ENCODE results near the gene PPP1R9B.

The PPP1R9B gene

DNA sequence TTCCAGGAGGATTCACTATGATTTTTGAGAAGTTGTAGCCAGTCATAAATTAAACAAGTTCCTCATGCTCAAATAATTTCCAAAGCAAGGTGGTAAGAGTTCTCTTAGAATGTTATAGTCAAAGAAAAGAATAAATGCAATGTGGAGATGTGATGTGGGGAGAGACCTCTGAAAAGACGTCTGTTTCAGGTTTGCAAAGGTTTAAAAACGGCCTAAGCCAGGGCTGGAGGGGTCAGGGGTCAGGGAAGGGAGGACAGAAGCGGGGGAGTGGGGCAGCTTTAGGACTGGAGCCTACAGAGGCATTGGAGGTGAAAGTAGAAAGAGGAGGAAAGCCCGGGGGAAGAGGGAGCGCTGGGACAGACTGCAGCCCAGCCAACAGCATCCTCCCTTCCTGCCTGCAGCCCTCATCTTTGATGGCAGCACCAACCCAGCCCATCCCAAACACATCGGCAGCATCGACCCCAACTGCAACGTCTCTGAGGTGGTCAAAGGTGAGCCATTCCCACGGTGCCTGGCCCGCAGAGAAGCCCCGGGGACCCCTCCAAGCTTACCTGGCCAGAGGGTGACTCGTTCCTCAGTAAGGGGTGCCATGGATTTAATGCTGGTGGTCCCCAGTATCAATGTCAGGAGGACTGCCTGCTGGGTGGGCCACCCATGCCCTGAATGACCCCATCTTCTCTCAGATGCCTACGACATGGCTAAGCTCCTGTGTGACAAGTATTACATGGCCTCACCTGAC, 43.9 kb downstream of the PPP1R9B start:
- no peak for DNase-seq (ENCODE audit: low read depth in 2 of 2)

DNA sequence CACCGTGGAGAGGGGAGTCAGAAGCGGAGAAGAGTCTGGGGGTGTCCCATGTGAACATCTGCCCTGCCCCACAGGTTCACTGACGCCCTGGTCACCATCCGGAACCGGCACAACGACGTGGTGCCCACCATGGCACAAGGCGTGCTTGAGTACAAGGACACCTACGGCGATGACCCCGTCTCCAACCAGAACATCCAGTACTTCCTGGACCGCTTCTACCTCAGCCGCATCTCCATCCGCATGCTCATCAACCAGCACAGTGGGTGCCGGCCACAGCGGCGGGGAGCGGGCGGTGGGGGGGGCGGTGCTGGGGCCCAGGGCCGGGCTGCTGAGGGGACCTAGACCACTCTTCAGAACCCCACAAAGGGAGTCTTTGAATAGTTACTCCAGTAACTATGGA, 44.7 kb downstream of the PPP1R9B start:
- DNase-seq (ENCODE audit: low read depth in 2 of 2), result no peak

DNA sequence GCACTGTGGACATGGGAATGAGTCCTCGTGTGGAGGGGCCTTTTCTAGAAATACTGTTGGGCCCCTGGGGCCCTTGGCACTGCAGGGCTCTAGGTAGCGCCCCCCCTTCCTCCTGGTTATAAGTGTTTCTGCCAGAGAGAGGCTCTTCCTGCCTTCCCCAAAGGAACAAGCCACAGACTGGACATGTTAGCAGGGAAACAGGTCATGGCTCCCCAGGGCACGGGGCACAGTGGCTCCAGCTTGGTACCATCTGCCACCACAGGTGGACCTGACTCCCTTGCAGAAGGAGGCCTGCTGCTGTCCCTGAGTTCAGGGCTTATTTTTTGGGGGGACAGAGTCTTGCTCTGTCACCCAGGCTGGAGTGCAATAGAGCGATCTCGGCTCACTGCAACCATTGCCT, 46.5 kb downstream of the PPP1R9B start:
- DNase-seq (ENCODE audit: low read depth in 2 of 2), result no peak

DNA sequence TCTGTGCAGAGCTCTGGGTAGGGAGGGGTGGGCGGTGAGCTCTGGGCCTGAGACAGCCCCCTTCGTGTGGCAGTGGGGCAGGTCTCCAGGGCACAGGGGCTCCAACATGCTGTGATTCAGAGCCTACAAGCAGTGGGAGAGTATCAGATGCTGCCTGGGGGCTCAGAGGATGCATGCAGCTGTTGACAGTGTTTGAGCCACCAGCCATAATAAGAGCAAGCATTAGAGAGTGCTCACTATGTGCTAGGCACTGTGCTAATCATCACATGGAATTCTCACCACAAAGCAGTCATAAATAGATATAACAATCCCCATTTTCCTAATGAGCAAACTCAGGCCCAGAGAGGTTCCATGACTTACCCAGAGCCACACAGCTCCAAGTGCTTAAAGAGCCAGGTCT, 47.2 kb downstream of the PPP1R9B start:
- DNase-seq (ENCODE audit: low read depth in 2 of 2), result no peak

DNA sequence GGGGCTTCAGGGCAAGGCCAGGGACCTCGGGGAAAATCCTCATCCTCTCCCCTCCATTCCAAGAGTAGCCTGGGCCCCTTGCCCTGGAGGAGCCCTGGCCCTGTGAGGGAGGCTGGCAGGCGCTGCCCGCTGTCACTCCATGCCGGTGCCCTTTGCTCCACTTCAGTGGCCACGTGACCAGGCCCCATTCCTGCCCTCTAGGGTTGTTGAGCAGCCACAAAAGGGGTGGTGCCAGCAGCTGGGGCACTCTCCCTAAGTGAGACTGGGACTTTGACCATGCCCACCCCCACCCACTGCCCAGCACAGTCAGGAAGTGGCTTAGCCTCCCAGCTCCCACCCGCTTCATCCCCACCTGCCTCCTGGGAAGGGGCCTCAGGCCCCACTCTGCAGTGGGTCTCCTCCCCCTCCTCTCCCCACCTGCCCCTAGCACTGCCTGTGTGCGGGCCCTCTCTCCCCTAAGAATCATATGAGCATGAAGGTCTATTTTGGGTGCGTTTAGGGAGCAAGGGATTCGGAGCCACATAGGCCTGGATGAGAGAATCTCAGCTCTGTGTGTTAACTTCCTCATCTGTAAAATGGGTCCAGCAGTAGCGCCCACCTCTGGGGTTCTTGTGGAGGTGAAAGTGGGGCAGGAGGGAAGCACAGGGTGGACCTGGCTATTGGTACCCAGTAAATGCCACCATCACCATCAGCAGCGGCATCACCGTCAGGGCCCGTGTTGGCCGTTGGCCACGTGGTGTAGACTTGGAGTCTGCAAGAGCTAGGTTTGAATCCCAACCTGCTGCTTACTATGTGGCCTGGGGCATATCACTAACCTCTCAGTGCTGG, 48.1 kb downstream of the PPP1R9B start:
- DNase-seq (ENCODE audit: low read depth in 2 of 2), result no peak

DNA sequence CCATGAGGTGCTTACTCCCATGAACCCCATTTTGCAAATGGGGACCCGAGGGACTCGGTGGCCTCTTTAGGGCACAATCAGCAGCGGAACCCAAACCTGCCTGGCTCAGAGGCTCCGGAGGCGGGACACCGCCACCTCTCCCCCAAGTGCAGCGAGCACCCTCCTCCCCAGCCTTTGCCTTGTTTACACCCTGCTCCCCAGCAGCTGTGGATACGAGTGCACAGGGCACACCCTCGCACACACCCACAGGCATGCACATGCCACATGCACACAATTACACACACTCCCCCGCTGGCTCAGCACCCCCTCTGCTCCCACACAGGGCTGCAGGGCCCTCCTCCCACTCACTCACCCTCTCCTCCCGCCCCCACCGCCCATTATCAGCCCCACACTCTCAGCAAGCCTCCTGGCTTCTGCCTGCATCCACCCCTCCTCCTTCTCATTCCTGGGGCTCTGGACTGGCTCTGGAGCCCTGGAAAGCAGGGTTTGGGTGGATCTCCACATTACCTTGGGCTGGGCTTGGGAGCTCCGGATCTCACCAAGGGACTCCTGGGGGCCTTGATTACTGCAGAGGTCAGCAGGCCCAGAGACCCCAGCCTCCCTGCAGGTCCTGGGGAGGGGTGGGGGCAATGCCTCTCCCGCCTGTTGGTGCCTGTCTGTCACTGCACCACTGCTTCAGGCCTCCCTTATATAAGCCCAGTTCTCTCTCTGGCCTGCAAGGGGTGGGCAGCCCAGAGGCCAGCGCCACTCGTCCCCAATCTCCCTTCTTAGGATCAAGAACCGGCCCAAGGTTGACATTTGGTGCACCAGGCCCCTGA, 48.9 kb downstream of the PPP1R9B start:
- DNase-seq (ENCODE audit: low read depth in 2 of 2), result no peak

DNA sequence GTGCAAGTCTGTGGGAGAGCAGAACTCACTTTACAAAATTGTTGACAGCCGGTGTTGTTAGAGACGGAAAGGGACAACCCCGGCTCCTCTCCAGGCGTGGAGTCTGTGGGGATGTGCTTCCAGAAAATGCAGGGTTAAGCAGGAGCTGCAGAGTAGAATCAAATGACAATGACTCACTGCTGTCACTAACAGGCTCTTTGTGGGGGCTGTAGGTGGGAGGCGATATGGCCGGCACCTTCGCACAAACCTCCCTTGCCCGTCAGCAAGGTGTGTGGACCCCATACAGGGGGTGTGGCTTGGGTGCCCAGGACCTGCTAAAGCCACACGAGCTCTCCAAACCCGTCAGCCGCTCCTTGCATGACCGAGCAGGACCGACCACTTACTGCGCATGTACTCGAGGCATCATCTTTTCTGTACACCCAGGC, 49.5 kb downstream of the PPP1R9B start:
- DNase-seq (ENCODE audit: low read depth in 2 of 2), result no peak

DNA sequence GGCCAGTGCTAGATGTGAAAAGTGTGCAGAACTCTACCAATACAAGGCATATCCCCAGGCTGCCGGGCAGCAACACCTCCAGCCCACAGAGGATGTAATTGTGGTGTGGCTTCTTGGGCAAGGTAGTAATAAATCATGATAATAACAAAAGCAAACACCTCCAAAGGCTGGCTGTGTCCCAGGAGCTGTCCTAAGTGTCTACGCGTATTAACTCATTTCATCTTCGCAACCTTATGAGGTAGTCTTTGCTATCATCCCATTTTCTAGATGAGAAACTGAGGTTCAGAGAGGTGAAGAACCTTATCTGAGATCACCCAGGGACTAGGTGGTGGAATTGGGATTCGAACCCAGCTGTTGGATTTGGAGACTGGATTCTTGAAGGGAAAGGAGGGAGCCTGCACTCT, 50.0 kb downstream of the PPP1R9B start:
- DNase-seq (ENCODE audit: low read depth in 2 of 2), result no peak

DNA sequence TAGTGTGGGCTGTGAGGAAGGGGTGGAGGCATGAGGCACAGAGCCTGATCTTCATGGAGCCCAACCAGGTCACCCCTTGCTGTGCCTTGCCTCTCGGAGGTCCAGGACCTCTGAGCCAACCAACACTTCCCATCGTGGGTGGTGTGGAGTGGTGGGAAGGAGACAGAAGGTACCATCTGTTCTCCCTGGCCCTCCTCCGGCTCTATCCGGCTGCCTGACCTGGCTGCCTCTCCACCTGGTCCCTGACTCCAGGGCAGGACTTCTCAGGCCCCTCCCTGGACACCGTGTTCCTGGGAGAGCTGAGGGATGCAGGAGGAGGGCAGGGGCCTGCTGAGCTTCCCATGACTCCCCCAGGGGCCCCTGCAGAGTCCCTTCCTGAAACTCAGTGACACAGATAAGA, 51.5 kb downstream of the PPP1R9B start:
- DNase-seq (ENCODE audit: low read depth in 2 of 2), result no peak

DNA sequence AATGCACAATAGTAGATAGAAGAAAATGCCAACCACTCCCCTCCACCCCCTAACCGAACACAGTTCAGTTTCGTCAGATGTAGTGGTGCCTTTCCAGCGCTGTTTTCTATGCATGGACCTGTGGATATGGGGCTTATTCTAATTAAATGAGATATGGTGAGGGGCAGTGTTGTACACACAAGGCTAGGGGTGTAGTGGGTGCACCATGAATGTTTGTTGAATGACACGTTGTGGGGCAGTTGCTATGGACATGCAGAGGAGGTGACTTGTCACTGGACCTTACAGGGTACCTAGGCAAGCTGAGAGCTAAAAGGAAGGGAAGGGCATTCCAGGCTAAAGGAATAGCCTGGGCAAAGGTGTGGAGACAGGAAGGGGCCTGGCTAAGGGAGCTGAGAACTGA, 51.9 kb downstream of the PPP1R9B start:
- no peak for DNase-seq (ENCODE audit: low read depth in 2 of 2)

DNA sequence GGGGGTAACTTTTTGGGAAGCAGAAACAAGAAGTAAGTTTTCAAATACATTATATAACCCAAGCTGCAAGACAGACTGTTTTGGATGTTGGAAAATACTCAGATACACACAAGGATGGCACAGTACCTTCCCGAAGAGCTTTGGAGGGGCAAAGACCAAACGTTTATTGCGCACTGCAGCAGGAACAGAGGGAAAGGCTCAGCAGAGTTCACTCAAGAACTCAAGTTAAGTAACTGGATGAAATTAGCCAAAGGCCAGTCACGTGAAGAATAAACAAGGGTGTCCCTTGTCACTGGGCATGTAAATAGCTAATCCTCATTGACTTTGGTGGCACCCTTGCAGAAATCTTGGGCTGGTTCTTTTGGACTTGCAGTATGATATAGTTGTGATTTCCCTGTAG, 52.6 kb downstream of the PPP1R9B start:
- no peak for DNase-seq (ENCODE audit: low read depth in 2 of 2)

DNA sequence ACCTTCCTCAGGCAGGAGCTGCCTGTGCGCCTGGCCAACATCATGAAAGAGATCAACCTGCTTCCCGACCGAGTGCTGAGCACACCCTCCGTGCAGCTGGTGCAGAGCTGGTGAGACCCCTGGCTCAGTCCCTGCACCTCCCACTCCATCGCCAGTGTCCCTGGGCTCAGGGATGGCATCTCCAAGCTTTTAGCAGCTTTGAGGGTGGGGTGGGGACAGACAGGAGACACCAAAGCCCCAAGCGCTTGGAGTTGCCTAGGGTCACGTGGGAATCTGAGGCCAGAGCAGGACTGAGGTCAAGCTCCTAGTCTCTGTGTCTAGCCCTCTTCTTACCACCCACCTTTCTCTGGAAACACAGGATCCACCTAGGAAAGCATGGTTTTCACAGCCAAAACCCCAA, 53.0 kb downstream of the PPP1R9B start:
- no peak for DNase-seq (ENCODE audit: low read depth in 2 of 2)

DNA sequence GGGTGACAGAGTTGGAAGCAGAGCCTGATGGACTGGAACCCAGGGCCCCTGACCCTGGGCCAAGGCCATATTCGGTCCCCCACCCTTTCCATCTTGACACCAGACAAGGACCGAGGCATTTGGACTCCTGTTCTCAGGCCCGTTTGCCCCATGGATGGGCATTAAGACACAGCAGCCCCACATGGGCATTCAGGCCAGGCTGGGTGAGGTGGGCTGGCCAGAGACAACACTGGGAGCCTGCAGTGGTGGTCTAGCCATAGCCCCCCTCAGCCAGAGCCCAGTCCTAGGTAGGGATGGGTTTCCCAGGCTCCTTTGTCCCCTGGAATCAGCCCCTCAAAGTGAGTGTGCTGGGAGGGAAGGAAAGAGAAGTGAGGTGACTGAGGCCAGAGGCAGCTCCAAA, 53.7 kb downstream of the PPP1R9B start:
- no peak for DNase-seq (ENCODE audit: low read depth in 2 of 2)

DNA sequence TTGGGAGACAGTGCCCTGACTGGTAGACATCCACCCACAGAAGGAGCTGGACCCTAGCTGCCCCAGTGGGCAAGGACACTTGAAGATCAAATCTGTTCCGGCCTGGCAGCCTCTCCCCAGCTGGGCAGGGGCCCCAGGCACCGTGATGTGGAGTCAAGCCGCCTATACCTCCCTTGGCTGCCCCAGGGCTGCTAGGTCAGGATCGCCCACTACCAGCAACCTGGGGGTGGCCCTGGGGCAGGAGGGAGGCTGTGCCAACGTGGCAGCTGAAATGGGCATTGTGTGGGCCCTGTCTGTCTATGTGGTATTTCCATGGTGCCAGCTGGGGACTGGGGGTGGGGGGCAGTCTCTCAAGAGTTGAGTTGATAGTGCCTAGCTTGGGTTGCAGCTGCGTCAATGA, 54.4 kb downstream of the PPP1R9B start:
- DNase-seq (ENCODE audit: low read depth in 2 of 2), result no peak

DNA sequence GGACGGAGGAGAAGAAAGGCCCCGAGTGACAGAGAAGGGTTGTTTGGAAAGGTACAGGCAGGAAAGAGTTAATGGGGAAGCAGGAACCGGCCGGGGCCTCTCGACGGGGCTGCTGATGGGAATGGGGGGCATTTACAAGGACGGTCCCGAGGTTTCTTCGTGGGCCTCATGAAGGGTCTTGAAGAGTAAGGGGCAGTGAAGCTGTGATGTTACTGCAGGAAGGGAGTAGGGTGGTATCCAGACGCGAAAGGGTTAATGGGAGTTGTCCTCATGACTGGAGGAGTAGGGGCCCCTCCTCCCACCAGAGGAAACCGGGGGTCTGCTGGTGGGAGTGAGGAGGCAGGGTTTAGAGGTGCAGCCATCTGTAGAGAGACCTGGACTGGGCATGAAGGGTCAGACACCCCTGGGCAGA, 54.8 kb downstream of the PPP1R9B start:
- no peak for DNase-seq (ENCODE audit: low read depth in 2 of 2)

DNA sequence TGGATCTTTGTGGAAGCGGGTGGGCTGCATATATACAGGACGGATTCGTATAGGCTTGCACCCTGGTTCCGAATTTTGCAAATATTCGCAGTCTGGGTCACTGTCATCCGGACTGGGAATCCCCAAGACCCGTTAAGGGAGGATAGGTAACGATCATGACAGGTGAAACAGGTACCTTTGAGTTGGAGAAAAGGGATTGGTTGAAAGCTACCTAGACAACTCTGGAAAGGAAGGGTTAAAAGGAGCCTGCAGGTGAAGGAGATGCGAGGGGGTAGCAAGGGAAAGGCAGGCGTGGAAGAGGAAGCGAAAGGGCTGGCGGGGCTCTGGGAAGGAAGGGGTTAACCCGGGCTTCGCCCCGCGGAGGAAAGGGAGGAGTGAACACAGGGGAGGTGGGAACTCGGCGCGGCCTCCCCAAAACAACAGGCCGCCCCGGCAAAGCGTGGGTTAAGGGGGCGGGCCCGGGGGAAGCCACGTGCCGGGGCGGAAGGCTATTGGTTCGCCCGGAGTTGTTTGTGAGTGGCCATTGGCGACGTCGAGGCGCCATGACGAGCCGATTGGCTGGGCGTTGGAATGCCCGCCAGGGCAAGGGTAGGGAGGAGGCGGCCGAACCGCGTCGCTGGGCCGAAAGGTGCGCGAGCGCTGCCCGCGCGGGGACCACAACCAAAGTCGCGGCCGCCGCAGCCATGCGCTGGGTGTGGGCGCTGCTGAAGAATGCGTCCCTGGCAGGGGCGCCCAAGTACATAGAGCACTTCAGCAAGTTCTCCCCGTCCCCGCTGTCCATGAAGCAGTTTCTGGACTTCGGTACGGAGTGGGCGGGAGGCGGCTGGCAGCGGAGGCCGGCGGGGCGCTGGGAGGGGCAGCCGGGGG, 55.5 kb downstream of the PPP1R9B start, which contains the start of gene PDK2:
Gene PDK2, plus strand, starts transcription at position 599 of the 867 bp plus-strand sequence. Its CDS starts 85 bp downstream, at position 684.
- peak; percentile 91 to 92 for DNase-seq (ENCODE audit: low read depth in 2 of 2)

DNA sequence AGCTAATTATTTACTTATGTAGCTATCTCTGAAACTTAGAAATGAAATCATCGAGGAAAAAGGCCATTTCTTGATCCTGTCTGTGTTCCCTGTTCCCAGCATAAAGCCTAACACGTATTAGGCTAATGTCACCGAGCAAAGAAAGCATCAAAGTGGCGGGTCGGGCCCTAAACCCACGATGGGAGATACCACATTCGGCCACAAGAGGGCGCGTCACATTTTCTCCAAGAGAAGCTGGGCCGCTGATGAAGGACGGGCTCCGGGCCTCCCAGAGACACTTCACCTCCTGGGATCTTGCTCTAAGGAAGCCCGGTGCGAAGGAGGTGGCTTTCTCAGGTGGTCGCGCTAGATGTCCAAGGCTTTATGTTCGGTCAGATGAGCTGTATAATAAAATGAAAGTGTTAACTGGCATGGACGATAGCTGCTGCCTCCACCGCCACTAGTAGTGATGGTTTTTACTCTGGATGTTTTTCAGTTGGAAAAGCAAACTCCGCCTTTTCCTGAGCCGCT, 56.2 kb downstream of the PPP1R9B start:
- DNase-seq (ENCODE audit: low read depth in 2 of 2), result peak; percentile 83 to 93

DNA sequence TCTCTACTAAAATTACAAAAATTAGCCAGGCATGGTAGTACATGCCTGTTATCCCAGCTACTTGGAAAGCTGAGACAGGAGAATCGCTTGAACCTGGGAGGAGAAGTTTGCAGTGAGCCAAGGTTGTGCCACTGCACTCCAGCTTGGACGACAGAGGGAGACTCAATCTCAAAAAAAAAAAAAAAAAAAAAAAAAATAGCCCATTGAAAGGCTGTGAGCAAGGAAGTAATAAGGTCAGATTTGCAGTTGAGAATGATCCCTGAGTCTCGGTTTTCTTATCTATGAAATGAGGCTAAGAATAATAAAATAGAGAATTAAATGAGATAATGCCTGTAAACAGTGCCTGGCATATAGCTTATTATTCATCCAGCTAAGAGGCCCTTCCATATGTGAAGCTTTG, 56.7 kb downstream of the PPP1R9B start:
- no peak for DNase-seq (ENCODE audit: low read depth in 2 of 2)

DNA sequence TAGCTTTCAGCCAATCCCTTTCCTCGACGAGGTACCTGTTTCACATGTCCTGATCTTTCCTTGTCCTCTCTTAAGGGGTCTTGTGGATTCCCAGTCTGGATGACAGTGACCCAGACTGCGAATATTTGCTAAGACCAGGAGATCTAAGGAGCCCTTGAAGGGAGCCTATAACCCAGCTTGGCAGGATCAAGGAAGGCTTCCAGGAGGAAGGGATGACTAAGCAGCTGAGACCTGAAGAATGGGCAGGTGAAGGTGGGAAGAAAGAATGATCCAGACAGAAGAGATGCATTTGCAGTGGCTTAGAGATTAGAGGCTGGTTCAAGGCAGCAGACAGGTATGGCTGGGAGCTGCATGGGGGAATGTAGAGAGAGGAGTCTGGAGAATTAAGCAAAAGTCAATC, 57.2 kb downstream of the PPP1R9B start:
- no peak for DNase-seq (ENCODE audit: low read depth in 2 of 2)

DNA sequence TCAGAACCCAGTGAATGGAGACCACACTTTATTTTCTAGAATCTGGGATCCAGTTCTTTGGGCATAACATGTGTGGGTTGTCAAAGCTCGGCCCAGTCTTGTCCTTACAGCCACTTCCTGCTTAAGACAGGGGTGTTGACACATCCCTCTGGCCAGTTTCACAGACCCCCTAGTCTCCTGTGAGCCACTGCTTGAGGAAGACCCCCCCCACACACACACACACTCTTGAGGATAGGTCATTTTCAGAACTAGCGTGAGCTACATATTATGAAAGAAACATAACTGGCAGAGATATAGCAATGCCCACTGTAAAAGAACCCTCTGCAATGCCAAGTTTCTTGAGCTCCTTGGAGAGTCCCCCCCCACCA, 58.6 kb downstream of the PPP1R9B start:
- DNase-seq (ENCODE audit: low read depth in 2 of 2), result no peak
